Measurements from ENCODE around the gene NDUFB1.

NDUFB1 gene

DNA sequence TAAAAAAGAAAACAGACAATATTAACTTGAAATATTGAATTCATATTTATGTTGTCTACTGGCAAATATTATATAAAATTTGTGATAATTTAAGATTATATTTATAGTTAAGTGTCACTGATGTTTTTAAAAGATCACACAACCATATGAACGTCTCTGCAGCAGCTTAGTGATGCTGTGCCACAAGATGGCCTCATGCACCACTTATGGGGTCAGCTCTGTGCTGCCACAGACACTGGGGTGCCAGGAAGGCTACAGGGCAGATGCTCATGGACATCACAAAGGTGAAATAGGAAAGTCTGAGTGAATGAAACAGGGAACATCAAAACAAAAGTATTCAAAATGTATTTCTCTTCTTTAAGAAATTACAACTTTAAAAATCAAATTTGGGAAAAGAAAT is 28.2 kb downstream of the NDUFB1 start:
- no peak for DNase-seq (ENCODE audit: low spot score)

GRCh38 chr14:92088494-92088893 is 33.0 kb downstream of the NDUFB1 start:
- DNase-seq (ENCODE audit: low spot score), result no peak

GRCh38 chr14:92074555-92074954 is 47.0 kb downstream of the NDUFB1 start:
- no peak for DNase-seq (ENCODE audit: low spot score)

Measured in COLO829 (cell line).